ENCODE data around the gene PRPSAP2.

DNA sequence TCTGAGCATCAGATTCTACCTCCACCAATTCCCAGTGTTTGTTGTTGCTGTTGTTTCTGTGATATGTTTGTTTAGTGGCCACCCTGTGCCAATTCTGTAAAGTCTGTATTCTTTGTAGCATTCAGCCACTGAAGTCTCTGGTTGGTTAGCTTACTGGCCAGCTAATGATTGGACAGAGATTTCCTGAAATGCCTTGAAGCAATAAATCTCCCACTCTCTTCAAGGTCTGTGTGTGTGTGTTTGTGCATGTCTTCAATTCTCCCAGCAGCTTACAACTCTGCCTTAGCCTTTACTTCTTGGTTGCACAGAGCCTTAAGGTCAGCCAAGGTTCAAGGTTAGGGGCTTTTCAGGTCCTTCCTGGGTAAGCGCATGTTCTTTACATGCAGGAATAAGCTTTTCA is 38.2 kb downstream of the PRPSAP2 start:
- TF ChIP-seq, protein P1, sequence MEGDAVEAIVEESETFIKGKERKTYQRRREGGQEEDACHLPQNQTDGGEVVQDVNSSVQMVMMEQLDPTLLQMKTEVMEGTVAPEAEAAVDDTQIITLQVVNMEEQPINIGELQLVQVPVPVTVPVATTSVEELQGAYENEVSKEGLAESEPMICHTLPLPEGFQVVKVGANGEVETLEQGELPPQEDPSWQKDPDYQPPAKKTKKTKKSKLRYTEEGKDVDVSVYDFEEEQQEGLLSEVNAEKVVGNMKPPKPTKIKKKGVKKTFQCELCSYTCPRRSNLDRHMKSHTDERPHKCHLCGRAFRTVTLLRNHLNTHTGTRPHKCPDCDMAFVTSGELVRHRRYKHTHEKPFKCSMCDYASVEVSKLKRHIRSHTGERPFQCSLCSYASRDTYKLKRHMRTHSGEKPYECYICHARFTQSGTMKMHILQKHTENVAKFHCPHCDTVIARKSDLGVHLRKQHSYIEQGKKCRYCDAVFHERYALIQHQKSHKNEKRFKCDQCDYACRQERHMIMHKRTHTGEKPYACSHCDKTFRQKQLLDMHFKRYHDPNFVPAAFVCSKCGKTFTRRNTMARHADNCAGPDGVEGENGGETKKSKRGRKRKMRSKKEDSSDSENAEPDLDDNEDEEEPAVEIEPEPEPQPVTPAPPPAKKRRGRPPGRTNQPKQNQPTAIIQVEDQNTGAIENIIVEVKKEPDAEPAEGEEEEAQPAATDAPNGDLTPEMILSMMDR (optimal IDR thresholded peaks at IDR 0.05 in 1 of 3, IDR thresholded peaks at IDR 0.05 in 1 of 3, conservative IDR thresholded peaks at IDR 0.05 in 1 of 3; ENCODE audit: extremely low read depth in 1 of 3, insufficient read depth in 2 of 3, low read length in 3 of 3): no peak
- TF ChIP-seq EZH2 (IDR thresholded peaks at IDR 0.05; ENCODE audit: low read length): no peak
